Measurements from ENCODE around the gene GRIN2B.

GRIN2B gene

DNA sequence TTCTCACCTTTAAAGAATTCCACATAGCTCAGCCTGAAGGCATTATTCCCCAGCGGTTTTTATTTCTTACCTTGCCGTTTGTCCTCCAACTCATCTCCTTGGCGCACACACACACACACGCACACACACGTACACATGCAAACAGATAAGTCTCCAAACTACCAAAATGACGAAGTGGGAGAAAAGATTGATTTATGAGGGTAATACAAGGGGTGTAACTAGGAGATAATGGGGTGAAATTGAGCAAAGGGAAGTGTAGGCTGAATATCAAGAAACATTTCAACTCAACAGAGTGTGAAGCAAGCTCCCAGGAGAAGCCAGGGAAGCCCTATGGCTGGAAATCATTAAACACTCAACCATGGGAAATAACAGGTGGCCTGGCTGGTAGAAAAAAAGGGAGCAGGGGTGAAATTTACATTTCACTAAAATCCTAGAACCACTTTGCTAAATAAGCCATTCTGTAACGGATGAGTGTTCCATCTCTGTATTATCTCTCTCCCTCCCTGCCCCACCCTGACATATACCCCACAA lies 41.0 kb downstream of the GRIN2B start:
- H4K20me1 ChIP-seq (ENCODE audit: insufficient read depth): no peaks in the 10 kb centered on the region
- no peaks in the 10 kb centered on the region for H3K36me3 ChIP-seq (ENCODE audit: insufficient read depth)
- H2AFZ ChIP-seq (ENCODE audit: low read depth): no peak overlapping the region
- H3K9ac ChIP-seq: no peak overlapping the region
- H3K79me2 ChIP-seq (ENCODE audit: insufficient read depth, low read depth): no peaks in the 10 kb centered on the region
- H3K27me3 ChIP-seq (ENCODE audit: insufficient read depth, low read depth): no peaks in the 10 kb centered on the region
- no peak overlapping the region for H3K4me3 ChIP-seq (IDR thresholded peaks at IDR 0.05; ENCODE audit: insufficient read depth, low read depth, low read length)
- H3K27ac ChIP-seq: no peak overlapping the region
- TF ChIP-seq CTCF (conservative IDR thresholded peaks at IDR 0.05; ENCODE audit: low read depth, low read length): no peak
- no peaks in the 10 kb centered on the region for H3K4me1 ChIP-seq (ENCODE audit: low read depth, poor library complexity, severe bottlenecking)
- H3K4me2 ChIP-seq: no peak overlapping the region

DNA sequence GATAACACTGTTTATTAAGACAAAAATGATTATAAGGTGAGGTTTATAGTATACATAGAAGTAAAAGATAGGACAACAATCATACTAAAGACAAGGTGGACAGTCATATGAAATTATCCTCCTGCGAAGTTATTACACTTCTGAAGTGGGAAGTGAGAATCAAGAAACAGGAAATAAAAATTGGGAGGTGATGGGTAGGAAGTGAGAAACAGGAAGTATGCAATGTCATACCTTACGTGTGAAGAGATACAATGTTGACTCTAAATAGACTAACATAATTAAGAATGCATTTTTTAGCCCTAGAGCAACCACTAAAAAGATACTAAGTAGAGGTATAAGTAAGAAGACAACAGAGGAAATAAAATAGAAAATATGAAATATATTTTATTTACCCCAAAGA lies 43.7 kb downstream of the GRIN2B start:
- H3K4me1 ChIP-seq (ENCODE audit: low read depth, poor library complexity, severe bottlenecking): no peaks in the 10 kb centered on the region
- no peaks in the 10 kb centered on the region for H3K27me3 ChIP-seq (ENCODE audit: insufficient read depth, low read depth)
- no peak overlapping the region for H3K4me3 ChIP-seq (IDR thresholded peaks at IDR 0.05; ENCODE audit: insufficient read depth, low read depth, low read length)
- no peak overlapping the region for H3K27ac ChIP-seq
- H3K9ac ChIP-seq: no peak overlapping the region
- H3K79me2 ChIP-seq (ENCODE audit: insufficient read depth, low read depth): no peaks in the 10 kb centered on the region
- H3K36me3 ChIP-seq (ENCODE audit: insufficient read depth): no peaks in the 10 kb centered on the region
- H3K4me2 ChIP-seq: no peak overlapping the region
- H2AFZ ChIP-seq (ENCODE audit: low read depth): no peak overlapping the region
- H4K20me1 ChIP-seq (ENCODE audit: insufficient read depth): no peaks in the 10 kb centered on the region
- no peak for TF ChIP-seq CTCF (conservative IDR thresholded peaks at IDR 0.05; ENCODE audit: low read depth, low read length)

DNA sequence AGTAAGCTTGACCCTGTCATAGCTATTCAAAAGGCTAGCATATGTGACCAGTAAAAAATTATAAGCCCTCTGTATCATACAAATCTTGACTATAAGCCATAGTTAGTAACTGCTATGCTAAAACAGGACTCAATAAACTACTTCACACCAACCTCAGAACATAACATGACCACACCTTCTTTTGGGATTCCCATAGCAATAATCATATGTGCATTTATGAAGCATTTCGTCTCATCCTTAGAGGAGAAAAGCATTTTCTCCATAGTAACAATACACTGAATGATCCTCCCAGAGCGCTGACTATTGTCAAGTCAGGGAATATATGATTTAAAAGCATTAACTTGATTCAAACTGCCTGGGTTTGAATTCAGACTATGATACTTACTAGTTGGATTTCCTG lies 46.2 kb downstream of the GRIN2B start:
- Histone ChIP-seq H3K9ac (no peak overlapping the region), H3K27me3 (ENCODE audit: insufficient read depth, low read depth) (no peaks in the 10 kb centered on the region), H3K4me3 (IDR thresholded peaks at IDR 0.05; ENCODE audit: insufficient read depth, low read depth, low read length) (no peak overlapping the region), H3K4me1 (ENCODE audit: low read depth, poor library complexity, severe bottlenecking) (no peaks in the 10 kb centered on the region), H4K20me1 (ENCODE audit: insufficient read depth) (no peaks in the 10 kb centered on the region), H3K79me2 (ENCODE audit: insufficient read depth, low read depth) (no peaks in the 10 kb centered on the region), H3K27ac (no peak overlapping the region), H3K4me2 (no peak overlapping the region), H3K36me3 (ENCODE audit: insufficient read depth) (no peaks in the 10 kb centered on the region), H2AFZ (ENCODE audit: low read depth) (no peak overlapping the region)
- no peak for TF ChIP-seq CTCF (conservative IDR thresholded peaks at IDR 0.05; ENCODE audit: low read depth, low read length)
